CD1c-positive myeloid dendritic cell (primary cell): ENCODE results near the gene KAT2A.

Experiments used
- DNase-seq: peaks from one replicate; pipeline ENCODE4 v3.0.0-alpha.2; 2016; ENCODE audit errors: extremely low spot score

Gene KAT2A

GRCh38 chr17:42094375-42095069, 26.6 kb downstream of the KAT2A start:
- DNase-seq: no peak

- DNase-seq: no peak
Observed at GRCh38 chr17:42092939-42093338, 28.2 kb downstream of the KAT2A start.

GRCh38 chr17:42090964-42091790, 30.0 kb downstream of the KAT2A start:
- DNase-seq: no peak

- DNase-seq: no peak
Observed at GRCh38 chr17:42088736-42089135, 32.4 kb downstream of the KAT2A start.

- no peak for DNase-seq
Observed at GRCh38 chr17:42087736-42088705, 33.1 kb downstream of the KAT2A start.

GRCh38 chr17:42087042-42087701, 34.0 kb downstream of the KAT2A start:
- DNase-seq: no peak

- DNase-seq: no peak
Observed at GRCh38 chr17:42081516-42082129, 39.5 kb downstream of the KAT2A start.

- no peak for DNase-seq
Observed at GRCh38 chr17:42079541-42079940, 41.6 kb downstream of the KAT2A start.

GRCh38 chr17:42078396-42079043, 42.6 kb downstream of the KAT2A start:
- no peak for DNase-seq

- no peak for DNase-seq
Observed at GRCh38 chr17:42077755-42078154, 43.4 kb downstream of the KAT2A start.

GRCh38 chr17:42076797-42077559, 44.2 kb downstream of the KAT2A start:
- no peak for DNase-seq

GRCh38 chr17:42075789-42076188, 45.4 kb downstream of the KAT2A start:
- no peak for DNase-seq

GRCh38 chr17:42072323-42073187, 48.6 kb downstream of the KAT2A start:
- DNase-seq: peak; percentile 6

- no peak for DNase-seq
Observed at GRCh38 chr17:42071810-42072209, 49.4 kb downstream of the KAT2A start.

- no peak for DNase-seq
Observed at GRCh38 chr17:42068979-42069378, 52.2 kb downstream of the KAT2A start.

- peak; percentile 64 for DNase-seq
Observed at GRCh38 chr17:42067371-42068091, 53.6 kb downstream of the KAT2A start.

- DNase-seq: no peak
Observed at GRCh38 chr17:42065201-42065600, 56.0 kb downstream of the KAT2A start.
